ENCODE results near the gene JPT2. TPM values are rescaled to one million over a fixed set of nuclear protein-coding genes. Genes with fewer than 3 reads are reported as not detected.
A peak's percentile ranks its signal among the peaks of the same experiment; 100 is the strongest.

The JPT2 gene
- total and polyA plus RNA-seq, 10 of the 15 experiments (the other 5 are each of a cell fraction or from before 2014, with no cell fraction given): 11.7 to 78.4 (median 48.4) TPM

DNA sequence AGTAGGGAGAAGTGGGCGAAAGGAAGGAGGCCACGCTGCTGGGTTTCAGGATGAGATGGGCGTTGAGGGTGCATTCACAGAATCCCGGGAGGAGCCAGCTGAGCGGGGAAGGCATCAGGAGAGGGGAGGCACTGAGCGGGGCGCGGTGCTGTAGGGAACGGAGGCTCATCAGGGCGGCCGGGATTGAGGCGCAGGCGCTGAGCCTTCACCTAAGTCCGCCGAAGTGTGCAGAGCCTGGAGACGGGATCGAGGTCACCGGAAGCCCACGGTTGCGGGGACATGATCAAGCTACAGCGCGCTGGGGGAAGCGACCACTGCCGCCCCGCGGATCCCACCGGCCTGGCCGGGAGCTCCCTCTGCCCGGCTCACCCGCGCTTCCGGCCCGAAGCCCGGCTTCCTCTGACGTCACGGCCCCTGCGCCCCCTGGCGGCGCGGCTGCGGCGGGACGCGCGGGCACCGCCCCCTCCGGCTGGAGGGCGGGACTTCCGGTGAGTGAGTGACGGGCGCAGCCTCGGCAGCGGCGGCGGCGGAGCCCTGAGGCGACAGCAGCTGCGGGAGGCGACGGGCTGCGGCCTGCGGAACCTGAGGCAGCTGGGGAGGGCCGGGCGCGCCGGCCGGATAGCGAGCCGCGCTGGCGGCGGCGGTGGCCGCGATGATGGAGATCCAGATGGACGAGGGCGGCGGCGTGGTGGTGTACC, 27.8 kb downstream of the JPT2 start, which contains the start of gene MAPK8IP3:
MAPK8IP3 (plus strand) TSS at position 508 of the 698 bp plus-strand sequence; CDS start at position 653, 145 bp downstream.
- Histone ChIP-seq H3K4me1 (ENCODE audit: control insufficient read depth, insufficient read depth, low read length) (peaks cover 14% of the 10 kb centered on the region), H4K20me1 (ENCODE audit: control insufficient read depth, insufficient read depth) (peaks cover 4% of the 10 kb centered on the region; the same call in 1 of the 2 replicates), H2AFZ (ENCODE audit: control insufficient read depth, low read depth, low read length) (peak within 1 kb of the TSS; percentile 95), H3K27me3 (replicated peaks in 1 of 2; ENCODE audit: control insufficient read depth in 2 of 2, insufficient read depth in 2 of 2, low read length in 1 of 2) (no peaks in the 10 kb centered on the region), H3K4me2 (ENCODE audit: control insufficient read depth, insufficient read depth) (peak within 1 kb of the TSS; percentile 79), H3K9me3 (replicated peaks; ENCODE audit: control insufficient read depth, insufficient read depth, low read length) (no peaks in the 10 kb centered on the region), H3K36me3 (ENCODE audit: control insufficient read depth in 2 of 2, insufficient read depth in 2 of 2, low read length in 1 of 2) (peaks cover 5 to 11% of the 10 kb centered on the region in 2 experiments), H3K4me3 (peak within 1 kb of the TSS; percentile 97), H3K9ac (ENCODE audit: control insufficient read depth, insufficient read depth, low read length) (peak within 1 kb of the TSS; percentile 92), H3K27ac (ENCODE audit: control insufficient read depth, insufficient read depth) (peak within 1 kb of the TSS; percentile 84), H3K79me2 (ENCODE audit: control insufficient read depth, insufficient read depth, low read length) (peaks cover 35% of the 10 kb centered on the region)
- RAD21 ChIA-PET (ENCODE audit: unreplicated experiment): interaction anchor here (1.0 to 2.3 kb wide), 6 partner anchors 14 to 277 kb away, joined by 3 to 15 read pairs (median 4); partner anchors contain the start of genes JPT2, NUBP2 and SPSB3
- ATAC-seq (peak; percentile 93), FAIRE-seq (peak; percentile 86), DNase-seq (ENCODE audit: low read depth, low spot score) (peak; percentile 43)
- BruUV-seq (replicated peaks): no TSS peak
- in situ Hi-C loops (cut with MboI) (no loop called here), intact Hi-C loops (cut with micrococcal nuclease; ENCODE audit: unreplicated experiment) (loop anchor here (1.0 to 5.0 kb wide), 3 partner anchors 15 to 66 kb away; partner anchors contain the start of genes EME2, JPT2, MRPS34 and NME3)
- SMC1A ChIA-PET (ENCODE audit: uncharacterized antibody, unreplicated experiment): interaction anchor here (1.0 to 1.8 kb wide), 3 partner anchors 12 to 90 kb away, joined by 3 to 4 read pairs (median 4); no protein-coding TSS in a partner anchor
- WGBS (ENCODE audit: insufficient coverage, insufficient replicate concordance, low lambda C conversion rate, missing lambda C conversion rate): under 1% methylated on average over 66 of the region's 79 CpGs
- POLR2A ChIA-PET: interaction anchor here (0.6 to 2.6 kb wide), 17 partner anchors 9 to 917 kb away, joined by 3 to 15 read pairs (median 4); partner anchors contain the start of genes CHTF18, IFT140, JPT2 and NUBP2
- CTCF ChIA-PET: interaction anchor here (0.6 to 2.0 kb wide), 15 partner anchors 9 to 435 kb away, joined by 3 to 14 read pairs (median 4); partner anchors contain the start of genes EME2, IFT140, JPT2 and NUBP2
- TF ChIP-seq ZNF274 (IDR thresholded peaks at IDR 0.05; ENCODE audit: insufficient read depth, insufficient read length): no peak
- TF ChIP-seq, protein P1, sequence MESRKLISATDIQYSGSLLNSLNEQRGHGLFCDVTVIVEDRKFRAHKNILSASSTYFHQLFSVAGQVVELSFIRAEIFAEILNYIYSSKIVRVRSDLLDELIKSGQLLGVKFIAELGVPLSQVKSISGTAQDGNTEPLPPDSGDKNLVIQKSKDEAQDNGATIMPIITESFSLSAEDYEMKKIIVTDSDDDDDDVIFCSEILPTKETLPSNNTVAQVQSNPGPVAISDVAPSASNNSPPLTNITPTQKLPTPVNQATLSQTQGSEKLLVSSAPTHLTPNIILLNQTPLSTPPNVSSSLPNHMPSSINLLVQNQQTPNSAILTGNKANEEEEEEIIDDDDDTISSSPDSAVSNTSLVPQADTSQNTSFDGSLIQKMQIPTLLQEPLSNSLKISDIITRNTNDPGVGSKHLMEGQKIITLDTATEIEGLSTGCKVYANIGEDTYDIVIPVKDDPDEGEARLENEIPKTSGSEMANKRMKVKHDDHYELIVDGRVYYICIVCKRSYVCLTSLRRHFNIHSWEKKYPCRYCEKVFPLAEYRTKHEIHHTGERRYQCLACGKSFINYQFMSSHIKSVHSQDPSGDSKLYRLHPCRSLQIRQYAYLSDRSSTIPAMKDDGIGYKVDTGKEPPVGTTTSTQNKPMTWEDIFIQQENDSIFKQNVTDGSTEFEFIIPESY (IDR thresholded peaks at IDR 0.05): no peak
- TF ChIP-seq RAD51 (IDR thresholded peaks at IDR 0.05): no peak
- TF ChIP-seq TBL1XR1 (IDR thresholded peaks at IDR 0.05; ENCODE audit: low read depth, low read length): peak; percentile 23; the same call in 1 of the 2 replicates
- TF ChIP-seq CBFB (IDR thresholded peaks at IDR 0.05; ENCODE audit: low read depth): 0 out of 2 replicates have a peak, but pooled peaks have one; percentile 33
- TF ChIP-seq SREBF2 (IDR thresholded peaks at IDR 0.05; ENCODE audit: low read length): no peak
- TF ChIP-seq EGR1 (IDR thresholded peaks at IDR 0.05; ENCODE audit: borderline replicate concordance in 1 of 2, low read depth in 2 of 2, low read length in 2 of 2): peak in 1 of 2 experiments; percentile 73; a peak in 2 of 3 replicates
- TF ChIP-seq LARP7 (IDR thresholded peaks at IDR 0.05): peak; percentile 98
- no peak for TF ChIP-seq MTA3 (IDR thresholded peaks at IDR 0.05; ENCODE audit: borderline replicate concordance, low read length)
- TF ChIP-seq RUNX3 (IDR thresholded peaks at IDR 0.05; ENCODE audit: low read length): peak; percentile 54; the same call in 1 of the 2 replicates
- TF ChIP-seq ZSCAN29 (IDR thresholded peaks at IDR 0.05): no peak
- TF ChIP-seq SMARCA5 (IDR thresholded peaks at IDR 0.05): peak; percentile 99
- TF ChIP-seq, protein P2, sequence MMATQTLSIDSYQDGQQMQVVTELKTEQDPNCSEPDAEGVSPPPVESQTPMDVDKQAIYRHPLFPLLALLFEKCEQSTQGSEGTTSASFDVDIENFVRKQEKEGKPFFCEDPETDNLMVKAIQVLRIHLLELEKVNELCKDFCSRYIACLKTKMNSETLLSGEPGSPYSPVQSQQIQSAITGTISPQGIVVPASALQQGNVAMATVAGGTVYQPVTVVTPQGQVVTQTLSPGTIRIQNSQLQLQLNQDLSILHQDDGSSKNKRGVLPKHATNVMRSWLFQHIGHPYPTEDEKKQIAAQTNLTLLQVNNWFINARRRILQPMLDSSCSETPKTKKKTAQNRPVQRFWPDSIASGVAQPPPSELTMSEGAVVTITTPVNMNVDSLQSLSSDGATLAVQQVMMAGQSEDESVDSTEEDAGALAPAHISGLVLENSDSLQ (IDR thresholded peaks at IDR 0.05): peak; percentile 94
- TF ChIP-seq EZH2 (IDR thresholded peaks at IDR 0.05; ENCODE audit: borderline replicate concordance, control insufficient read depth, low read depth, low read length): no peak
- peak; percentile 73 for TF ChIP-seq ESRRA (IDR thresholded peaks at IDR 0.05; ENCODE audit: low read length)
- no peak for TF ChIP-seq KDM1A (IDR thresholded peaks at IDR 0.05; ENCODE audit: borderline replicate concordance)
- TF ChIP-seq, protein P3, sequence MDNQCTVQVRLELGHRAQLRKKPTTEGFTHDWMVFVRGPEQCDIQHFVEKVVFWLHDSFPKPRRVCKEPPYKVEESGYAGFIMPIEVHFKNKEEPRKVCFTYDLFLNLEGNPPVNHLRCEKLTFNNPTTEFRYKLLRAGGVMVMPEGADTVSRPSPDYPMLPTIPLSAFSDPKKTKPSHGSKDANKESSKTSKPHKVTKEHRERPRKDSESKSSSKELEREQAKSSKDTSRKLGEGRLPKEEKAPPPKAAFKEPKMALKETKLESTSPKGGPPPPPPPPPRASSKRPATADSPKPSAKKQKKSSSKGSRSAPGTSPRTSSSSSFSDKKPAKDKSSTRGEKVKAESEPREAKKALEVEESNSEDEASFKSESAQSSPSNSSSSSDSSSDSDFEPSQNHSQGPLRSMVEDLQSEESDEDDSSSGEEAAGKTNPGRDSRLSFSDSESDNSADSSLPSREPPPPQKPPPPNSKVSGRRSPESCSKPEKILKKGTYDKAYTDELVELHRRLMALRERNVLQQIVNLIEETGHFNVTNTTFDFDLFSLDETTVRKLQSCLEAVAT (IDR thresholded peaks at IDR 0.05): peak; percentile 53; the same call in 1 of the 2 replicates
- TF ChIP-seq CREB1 (IDR thresholded peaks at IDR 0.05; ENCODE audit: low read depth): peak; percentile 97
- TF ChIP-seq ASH2L (IDR thresholded peaks at IDR 0.05; ENCODE audit: borderline replicate concordance, low read depth): no peak
